Activated CD8-positive, alpha-beta memory T cell treated with anti-CD3 and anti-CD28 coated beads for 4 hours (primary cell): Measurements from ENCODE around the gene TFDP3.

Experiments
- DNase-seq, 2 donors: peaks; one replicate each; pipeline ENCODE4 v3.0.0-alpha.2; 2020; ENCODE audit warnings: low read depth in 2 of 2

TFDP3 gene, protein sequence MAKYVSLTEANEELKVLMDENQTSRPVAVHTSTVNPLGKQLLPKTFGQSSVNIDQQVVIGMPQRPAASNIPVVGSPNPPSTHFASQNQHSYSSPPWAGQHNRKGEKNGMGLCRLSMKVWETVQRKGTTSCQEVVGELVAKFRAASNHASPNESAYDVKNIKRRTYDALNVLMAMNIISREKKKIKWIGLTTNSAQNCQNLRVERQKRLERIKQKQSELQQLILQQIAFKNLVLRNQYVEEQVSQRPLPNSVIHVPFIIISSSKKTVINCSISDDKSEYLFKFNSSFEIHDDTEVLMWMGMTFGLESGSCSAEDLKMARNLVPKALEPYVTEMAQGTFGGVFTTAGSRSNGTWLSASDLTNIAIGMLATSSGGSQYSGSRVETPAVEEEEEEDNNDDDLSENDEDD

DNA sequence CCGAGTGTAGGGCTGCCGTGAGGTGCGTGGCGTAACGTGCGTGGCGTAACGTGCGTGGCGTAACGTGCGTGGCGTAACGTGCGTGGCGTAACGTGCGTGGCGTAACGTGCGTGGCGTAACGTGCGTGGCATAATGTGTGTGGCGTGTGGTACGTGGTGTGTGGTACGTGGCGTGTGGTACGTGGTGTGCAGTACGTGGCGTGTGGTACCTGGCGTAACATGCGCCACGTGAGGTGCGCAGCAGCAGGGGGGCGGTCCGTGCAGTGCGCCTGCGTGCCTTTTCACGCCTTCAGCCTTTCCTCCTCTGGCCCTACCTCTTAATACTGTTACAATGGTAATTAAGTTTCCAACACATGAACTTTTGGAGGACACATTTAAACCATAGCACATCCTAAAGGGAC lies at the start of gene TFDP3:
Gene TFDP3 (minus strand): TSS at position 26 of the 400 bp plus-strand sequence. CDS start 95 bp downstream, outside the sequence.
- no peak for DNase-seq

DNA sequence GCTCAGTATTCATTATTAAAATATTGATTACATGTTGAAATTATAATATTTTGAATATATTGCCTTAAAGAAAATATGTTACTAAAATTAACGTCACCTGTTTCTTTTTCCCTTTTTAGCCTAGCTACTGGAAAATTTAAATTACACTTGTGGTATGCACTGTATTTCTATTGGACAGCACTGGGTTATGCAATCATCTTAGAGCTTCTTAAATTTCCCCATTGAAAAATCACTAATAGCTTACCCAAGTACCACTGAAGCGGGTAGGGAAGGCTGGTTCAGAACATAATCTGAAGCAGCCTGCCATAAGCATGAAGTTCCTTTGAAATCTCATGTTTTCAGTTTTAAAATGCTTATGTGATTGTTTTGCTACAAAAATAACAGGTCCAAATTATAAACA lies 49.5 kb upstream of the TFDP3 start:
- DNase-seq, result no peak

DNA sequence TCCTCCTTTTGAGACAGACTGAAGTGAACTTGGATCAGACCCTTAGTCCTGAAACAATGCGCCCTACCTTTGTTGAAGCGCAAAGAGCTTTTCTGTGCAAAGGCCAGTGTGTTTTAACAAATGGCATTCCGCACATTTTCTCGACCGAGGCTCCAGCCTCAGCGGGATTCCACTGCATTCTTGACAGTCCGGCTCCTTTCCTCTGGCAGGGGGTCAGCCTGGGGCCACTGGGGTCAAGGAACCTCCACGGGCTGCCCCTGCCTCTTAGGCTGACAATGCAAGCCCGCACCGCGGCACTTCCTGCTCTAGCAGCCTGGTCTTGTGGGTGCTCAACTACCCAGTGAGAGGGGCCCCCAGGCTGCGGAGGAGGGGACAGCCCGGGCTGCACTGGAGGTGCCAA lies 47.2 kb upstream of the TFDP3 start:
- DNase-seq, result no peak

DNA sequence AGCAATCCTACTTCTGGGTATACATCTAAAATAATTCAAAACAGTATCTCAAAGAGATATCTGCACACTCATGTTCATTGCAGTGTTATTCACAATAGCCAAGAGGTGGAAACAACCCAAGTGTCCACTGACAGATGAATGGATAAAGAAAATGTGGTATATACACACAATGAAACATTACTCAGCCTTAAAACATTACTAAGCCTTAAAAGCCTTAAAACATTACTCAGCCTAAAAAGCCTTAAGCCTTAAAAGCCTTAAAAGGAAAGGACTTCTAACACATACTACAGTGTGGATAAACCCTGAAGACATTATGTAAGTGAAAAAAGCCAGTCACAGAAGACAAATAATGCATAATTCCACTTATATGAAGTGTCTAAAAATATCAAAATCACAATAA lies 40.3 kb upstream of the TFDP3 start:
- DNase-seq, result no peak

DNA sequence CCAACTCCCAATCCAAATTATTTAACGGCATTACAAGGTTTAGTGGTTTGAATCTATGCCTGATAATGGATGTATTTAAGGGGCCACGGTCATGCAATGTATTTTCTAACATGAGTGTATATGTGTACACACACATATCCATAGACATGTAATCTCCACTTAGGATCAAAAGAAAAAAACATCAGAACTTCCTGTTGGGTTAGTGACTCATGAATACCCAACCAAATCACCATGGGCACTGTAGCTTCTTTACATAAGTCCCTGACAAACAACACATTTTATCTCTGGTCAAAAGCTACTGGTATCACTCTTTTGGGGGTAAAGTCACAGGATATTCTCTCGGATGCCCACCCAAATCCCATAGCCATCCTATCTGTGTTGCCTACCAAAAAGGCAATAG lies 36.5 kb upstream of the TFDP3 start:
- DNase-seq, result no peak

DNA sequence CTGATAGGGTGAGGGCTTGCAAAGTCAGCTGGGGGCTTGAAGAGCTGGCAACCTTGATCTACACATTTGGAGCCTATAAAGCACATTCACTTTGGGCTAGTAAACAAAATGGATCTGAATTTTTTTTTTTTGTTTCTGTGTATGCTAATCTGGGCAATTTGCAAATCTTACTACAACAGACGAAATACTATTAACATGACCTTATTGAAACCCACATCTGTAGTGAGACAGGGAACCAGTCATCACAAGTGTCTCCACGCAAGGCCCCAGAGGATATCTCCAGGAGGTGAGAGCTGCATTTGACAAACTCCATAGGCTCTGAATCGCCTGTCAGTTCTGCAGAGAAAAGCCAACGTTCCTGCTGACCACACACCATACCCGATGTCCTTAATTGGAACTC lies 33.0 kb upstream of the TFDP3 start:
- no peak for DNase-seq

DNA sequence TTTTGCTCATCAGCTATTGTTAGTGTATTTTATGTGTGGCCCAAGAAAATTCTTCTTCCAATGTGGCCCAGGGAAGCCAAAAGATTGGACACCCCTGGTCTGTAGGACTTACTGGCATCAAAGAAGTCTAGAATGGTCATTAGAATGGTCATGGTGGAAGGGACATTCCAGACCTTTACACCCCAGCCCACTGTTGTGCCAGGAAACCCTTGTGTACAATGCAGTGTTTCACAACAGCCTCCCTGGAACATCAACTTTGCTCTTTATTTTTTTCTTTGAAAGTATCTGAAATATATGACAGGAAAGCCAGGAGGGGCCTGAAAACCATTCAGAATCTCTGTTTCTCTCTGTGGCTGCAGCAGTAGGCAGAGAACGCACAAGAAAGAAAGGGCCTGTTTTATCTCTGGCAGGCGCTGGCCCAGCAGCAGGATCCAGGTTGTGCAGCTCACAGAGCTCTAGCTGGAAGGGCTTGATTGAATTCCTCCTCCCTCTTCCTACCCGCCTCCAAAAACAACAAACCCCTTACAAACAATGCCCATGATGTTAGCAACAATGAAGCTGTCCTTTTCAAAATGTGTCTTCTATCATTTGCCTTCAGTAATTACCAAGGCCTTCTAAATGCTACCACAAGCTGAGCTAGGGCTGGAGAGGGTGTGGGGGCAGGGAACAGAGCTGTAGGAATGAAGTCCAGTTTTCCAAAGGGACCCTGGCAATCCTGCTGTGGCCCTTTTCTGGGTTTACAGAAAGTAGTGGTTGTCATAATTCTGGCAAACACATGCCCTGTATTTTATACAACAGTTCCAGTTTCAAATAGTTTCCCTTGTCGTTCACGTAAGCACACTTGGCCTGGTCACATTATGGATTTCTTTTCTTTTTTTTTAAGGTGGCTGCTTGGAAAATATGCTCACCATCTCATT lies 32.3 kb upstream of the TFDP3 start:
- no peak for DNase-seq

DNA sequence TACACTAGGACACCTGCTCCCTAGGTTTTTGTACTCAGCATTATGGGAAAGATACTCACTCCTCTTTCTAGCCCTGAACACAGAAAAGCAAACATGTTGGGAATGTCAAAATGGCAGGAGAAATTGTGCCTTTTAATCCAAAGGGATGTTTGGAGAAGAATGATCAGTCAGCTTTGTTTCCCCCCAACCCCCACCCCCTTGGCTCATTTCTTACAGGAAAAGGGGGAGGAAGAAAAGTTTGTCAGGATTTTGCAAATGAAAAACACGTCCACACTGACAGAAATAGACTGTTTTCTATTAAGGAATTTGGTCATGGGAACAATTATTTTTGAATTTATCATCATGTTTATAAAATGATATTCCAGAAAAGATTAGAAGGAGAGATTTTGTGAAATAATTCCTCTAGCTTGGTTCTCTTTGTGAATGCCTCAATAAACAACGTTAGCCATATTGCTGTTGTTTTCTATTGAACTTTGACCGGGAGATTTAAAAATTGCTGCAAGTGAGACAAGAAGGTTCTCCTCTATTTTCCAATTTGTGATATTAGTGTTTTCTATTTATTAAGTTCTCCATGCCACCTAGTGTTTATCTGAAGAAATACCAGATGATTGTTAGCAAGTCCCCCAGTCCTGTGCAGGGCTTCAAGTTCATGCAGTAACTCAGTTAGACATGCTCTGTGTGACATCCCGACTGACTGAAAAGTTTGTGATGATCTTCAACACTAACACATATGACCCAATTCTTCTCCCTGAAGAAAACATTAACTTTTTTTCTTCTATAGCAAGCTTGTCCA lies 31.3 kb upstream of the TFDP3 start:
- no peak for DNase-seq

DNA sequence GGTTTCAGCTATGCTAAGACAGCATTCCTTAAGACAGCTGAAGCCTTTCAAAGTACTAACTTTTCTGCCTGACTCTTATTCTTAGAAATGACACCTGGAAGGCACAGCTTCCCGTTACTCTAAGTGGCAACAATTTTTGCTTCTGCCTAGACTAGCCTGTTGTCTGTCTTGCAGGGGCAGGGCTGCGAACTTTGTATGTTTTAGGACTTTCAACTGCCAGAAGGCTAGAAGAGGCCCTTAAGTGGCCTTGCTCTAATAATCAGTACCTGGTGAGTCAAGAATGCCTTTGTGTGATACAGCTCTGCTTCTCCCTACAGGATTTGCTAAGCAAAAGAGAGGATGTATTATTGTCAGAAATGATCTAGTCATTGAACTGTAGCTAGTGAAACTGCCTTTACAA lies 30.0 kb upstream of the TFDP3 start:
- no peak for DNase-seq

DNA sequence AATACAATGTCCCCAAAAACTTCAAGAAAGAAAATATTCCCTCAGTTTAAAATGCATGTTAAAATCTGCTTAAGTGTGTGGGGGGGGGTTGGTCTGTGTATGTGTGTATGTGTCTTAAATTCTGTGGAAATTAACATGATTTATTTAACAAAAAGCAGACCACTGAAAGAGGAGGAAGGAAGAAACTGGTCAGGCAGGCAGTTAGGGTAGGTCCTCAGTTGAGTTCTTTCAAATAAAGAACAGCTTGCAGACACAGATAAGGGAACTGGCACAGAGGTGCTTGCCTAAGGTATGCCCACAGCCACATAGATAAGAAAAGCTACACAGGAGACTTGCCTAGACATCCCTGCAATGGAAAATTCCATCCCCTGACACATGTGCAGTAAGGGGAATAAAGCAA lies 28.8 kb upstream of the TFDP3 start:
- no peak for DNase-seq

DNA sequence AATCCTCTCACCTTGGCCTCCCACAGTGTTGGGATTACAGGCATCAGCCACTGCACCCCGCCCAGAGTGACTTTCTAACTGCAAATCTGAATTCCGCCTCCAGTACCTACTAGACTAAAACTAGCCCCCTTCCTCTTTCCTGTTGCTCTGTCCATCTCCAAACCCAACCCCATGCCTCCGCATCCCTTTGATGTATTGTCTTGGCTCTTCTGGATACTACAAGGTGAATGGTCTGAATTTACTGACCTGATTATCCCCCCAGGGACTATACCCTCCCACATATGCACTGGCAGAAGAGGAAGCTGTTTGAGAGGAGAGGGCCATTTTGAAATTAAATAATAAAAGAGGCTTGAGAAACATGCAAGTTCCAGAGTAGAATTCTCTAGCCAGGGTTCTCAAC lies 17.7 kb upstream of the TFDP3 start:
- DNase-seq, result no peak

DNA sequence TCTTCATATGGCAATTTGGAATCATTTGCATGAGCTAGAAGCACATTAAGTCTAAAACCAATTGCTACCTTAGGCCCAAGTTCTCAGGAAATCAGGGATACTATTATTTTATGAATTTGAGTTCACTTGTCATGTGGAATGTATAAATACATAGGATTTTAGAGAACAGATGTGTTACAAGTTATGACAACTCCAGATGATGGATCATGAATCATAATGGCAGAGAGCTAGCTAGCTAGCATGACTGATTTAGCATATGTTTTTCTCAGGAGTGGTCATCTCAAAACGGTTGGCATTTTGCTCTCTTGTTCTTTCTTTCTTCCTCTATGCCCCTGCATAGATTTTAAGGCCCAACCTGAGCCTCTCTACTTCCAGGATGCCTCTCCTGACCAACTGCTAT lies 14.2 kb upstream of the TFDP3 start:
- DNase-seq, result no peak

DNA sequence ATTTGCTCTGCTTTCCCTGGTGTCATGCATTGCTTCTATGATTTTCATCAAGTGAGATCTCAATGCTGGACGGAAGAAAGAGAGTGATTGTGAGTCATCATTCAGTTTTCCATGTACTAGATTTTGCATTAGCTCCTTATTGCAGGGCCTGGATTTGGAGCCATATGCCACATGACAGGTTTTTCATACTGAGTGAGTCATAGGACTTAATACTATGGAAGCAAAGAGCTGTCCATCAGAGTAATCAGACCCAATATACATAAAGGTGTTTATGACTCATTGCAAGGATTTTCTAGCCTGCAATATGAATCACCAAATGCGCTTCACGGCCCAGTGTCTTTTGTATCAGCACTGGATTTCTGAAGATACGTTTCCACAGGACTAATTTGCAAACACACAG lies 11.2 kb upstream of the TFDP3 start:
- DNase-seq, result no peak

DNA sequence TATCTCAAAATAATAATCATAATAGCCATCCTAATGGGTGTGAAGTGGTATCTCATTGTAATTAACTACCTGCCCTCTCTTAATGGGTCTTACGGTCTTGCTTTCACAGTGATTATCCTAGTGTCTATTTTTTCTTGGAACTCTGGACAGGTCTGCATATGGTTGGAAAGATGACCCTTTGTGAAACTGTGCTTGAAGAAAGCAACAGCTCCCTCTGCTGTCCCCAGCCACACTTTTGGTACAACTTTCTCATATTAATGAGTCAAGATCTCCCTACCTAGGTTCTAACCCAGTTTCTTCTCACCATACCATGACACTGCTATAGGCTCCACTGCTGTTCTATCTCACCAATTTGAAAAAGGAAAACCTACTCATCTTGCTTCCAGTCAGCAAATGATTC lies 2.4 kb downstream of the TFDP3 start:
- no peak for DNase-seq

DNA sequence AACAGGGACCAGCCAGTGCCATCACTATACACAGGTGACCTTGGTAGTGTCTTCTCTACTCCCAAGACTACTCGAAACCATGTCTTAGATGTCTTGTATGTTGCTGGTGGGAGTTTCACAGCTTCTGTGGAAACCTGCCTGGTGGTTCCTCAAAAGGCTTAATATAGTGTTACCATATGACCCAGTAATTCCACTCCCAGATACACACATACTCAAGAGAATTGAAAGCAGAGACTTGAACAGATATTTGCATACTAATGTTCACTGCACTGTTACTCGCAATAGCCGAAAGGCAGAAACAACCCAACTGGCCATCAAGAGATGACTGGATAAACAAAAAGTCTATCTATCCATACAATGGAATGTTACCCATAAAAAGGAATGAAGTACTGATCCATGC lies 3.1 kb downstream of the TFDP3 start:
- DNase-seq, result no peak

DNA sequence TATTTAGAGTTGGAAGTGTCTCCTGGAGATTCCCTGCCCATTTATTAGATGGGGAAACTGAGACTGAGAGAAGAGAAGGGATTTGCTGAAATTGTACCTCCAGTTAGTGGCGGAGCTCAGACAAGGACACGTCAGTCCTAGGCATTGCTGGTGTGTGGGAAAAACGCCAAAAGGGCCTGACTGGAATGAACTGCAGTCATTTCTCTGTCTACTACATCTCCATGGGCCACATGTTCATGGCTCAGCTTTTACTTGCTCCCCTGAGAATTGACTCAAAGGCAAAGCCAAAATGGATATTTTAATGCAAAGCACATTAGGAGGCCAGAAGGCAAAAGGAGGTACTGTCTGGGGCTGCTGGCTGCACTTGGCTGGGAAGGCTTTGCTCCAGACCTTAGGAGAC lies 3.9 kb downstream of the TFDP3 start:
- DNase-seq, result no peak

DNA sequence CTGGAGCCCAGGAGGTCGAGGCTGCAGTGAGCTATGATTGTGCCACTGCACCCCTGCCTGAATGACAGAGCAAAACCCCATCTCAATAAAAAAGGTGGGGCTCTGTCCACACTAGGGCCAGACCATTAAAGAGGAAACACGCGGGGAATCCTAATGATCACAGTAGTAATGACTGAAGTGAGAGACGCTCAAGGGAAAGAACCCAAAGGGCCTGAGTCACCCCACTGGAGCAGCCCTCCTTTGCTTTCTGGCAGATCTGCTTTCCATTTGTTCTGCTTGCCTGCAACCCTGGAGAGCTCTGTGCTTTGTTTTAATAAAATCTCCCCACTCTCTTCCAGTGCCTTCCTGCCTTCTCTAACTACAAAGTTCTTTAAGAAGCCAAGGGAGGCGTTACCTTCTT lies 5.0 kb downstream of the TFDP3 start:
- no peak for DNase-seq

DNA sequence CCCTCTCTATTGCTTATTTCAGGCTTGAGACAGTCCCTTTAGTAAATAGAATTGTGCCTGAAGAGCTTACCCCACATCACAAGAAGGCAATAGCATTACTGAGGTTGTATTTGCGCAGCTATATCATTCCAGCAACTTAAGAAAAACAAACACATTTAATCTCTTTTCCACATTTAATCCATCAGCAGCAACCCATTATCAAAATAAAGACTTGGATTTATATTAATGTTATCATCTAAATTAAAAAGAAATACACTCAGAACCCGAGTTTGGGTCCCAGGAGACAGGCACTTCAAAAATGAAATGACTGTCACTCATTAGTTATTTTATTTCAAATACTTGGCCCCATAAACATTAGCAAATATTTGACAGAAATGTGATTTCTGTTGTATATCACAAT lies 10.4 kb downstream of the TFDP3 start:
- no peak for DNase-seq

DNA sequence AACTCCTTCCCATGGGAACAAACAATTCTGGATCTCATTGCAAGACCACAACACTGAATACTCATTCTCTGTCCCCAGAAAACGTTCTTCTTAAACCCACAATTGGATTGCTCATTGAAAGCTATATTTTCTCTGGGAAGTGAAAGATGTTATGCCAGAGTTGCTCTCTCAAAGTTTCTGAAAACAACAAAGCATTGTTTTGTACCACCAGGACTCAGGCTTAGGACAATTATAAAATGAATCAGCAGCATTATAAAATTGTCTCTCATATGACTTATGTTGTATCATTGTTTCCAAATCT lies 26.5 kb downstream of the TFDP3 start:
- DNase-seq, result no peak

DNA sequence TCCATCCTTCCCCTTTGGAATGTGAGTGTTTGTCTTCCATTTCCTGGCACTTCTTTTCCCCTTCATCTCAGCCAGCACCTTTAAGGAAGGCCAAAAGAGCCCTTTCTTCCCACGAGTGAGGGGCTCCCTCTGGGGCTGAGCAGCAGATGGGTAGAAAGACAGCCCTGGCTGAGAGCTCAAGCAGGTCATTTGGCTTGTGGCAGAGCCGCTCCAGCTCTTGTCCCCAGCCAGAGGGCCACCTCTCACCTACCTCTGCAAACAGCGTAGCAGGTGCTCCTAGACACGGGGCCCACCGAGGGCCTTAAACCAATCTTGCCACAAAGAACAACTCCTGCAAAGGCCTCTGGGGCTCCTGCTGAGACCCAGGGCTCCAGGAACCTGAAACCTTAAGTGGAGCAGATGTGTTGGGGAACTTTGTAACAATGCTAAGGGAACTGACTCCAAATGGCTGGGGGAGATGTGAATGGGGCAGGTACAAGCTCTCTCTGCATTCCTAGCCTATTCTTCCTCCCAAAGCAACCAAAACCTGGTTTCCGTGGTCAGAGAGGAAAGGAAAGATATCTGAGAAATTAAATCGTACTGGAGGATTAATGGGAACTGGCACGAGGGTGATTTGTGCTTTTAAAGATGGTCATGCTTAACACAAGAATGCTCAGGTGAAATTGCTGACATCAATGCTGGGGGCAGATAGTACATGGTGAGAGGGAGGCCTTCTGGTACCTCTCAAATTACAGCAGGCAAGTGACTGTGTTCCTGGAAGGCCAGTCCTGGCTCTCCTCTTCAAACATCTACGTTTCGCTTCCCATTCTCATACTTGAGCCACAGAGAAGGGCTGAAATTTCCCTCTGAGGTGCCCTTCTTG lies 27.0 kb downstream of the TFDP3 start:
- DNase-seq, result no peak

DNA sequence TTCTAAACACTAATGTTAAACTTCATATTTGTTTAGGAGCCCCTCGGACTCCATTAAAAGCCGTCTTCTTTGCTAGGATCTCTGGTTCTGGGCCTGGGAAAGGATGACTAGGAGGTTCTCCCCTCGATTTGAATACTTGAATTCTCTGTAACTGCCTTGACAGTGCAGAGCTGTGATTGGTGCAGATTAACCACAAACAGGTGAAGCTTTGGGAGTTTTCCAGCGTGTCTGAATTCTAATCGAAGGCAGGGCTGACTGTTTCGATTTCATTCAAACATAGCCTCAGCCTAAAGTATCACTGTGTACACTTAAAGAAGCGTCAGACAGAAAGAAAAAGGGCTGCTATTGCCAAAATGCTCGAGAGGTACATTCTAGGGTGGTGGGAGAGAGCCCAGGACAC lies 29.0 kb downstream of the TFDP3 start:
- no peak for DNase-seq

DNA sequence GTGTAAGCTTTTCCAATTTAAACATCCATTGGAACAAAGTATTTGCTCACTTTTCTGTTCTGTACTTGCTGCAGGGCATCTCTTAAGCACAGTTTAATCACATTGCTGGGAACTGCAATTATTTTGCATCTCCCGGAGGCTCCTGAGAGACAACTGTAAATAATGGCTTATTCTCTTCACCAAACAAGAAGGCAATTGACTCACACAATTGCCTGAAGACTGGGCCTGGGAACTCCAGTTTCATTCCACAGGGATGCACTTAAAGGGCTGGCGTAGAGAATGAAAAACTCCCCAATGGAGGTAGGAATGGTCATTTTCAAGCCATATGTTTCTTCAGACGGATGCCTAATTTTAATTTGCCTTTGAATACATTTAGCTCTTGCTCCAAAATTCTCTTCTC lies 29.5 kb downstream of the TFDP3 start:
- no peak for DNase-seq
